ENCODE data around the gene SLC13A4.

SLC13A4 gene

GRCh38 chr7:135714534-135715009 lies 13.4 kb downstream of the SLC13A4 start:
- DNase-seq (ENCODE audit: low spot score): no peak
- Histone ChIP-seq H3K4me3 (ENCODE audit: severe bottlenecking) (no peak overlapping the region), H3K9me3 (ENCODE audit: severe bottlenecking) (no peaks in the 10 kb centered on the region), H3K27ac (ENCODE audit: poor library complexity, severe bottlenecking) (peak overlapping the region; percentile 6), H3K4me1 (ENCODE audit: insufficient read depth, poor library complexity, severe bottlenecking) (peaks cover 20% of the 10 kb centered on the region), H3K36me3 (ENCODE audit: low read depth) (no peaks in the 10 kb centered on the region), H3K27me3 (ENCODE audit: insufficient read depth, poor library complexity, severe bottlenecking) (no peaks in the 10 kb centered on the region)
- peak; percentile 80 for ATAC-seq (ENCODE audit: low read depth)
- TF ChIP-seq, protein P1, sequence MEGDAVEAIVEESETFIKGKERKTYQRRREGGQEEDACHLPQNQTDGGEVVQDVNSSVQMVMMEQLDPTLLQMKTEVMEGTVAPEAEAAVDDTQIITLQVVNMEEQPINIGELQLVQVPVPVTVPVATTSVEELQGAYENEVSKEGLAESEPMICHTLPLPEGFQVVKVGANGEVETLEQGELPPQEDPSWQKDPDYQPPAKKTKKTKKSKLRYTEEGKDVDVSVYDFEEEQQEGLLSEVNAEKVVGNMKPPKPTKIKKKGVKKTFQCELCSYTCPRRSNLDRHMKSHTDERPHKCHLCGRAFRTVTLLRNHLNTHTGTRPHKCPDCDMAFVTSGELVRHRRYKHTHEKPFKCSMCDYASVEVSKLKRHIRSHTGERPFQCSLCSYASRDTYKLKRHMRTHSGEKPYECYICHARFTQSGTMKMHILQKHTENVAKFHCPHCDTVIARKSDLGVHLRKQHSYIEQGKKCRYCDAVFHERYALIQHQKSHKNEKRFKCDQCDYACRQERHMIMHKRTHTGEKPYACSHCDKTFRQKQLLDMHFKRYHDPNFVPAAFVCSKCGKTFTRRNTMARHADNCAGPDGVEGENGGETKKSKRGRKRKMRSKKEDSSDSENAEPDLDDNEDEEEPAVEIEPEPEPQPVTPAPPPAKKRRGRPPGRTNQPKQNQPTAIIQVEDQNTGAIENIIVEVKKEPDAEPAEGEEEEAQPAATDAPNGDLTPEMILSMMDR (IDR thresholded peaks at IDR 0.05; ENCODE audit: poor library complexity, severe bottlenecking): no peak

DNA sequence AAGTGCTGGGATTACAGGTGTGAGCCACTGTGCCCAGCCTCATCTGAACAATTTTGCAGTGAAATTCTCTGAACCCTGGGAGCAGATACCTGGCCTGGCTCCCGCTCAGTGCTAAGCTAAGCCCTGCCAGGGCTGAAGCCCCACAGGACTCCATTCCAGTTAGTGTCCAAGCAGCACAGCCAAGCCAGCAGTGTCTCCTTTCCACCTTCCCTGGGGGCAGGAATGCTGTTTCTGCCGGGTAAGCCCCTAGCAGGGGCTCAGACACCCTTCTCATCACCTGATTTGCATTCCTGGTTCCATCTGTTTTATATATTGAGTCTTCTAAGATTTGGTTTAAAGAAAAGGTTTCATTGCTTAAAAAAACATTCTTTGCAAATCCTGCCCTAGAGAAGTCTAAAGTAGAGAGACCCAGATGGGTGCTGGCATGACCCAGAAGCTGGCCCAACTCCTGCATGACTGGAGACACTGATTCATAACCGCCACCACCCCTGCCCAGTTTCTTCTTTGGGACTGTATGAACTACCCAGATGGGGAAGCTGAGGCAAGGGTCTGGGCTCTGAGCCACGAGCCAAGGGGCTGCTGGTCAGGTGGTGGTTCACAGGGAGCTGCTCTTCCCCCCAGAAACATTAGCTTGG lies 14.0 kb downstream of the SLC13A4 start:
- DNase-seq (ENCODE audit: low spot score) (no peak), ATAC-seq (ENCODE audit: low read depth) (no peak)
- no peak overlapping the region for H3K4me3 ChIP-seq (ENCODE audit: severe bottlenecking)
- peak overlapping the region; percentile 6 for H3K27ac ChIP-seq (ENCODE audit: poor library complexity, severe bottlenecking)
- TF ChIP-seq, protein P1 (IDR thresholded peaks at IDR 0.05; ENCODE audit: poor library complexity, severe bottlenecking): no peak
- no peaks in the 10 kb centered on the region for H3K9me3 ChIP-seq (ENCODE audit: severe bottlenecking)
- no peaks in the 10 kb centered on the region for H3K36me3 ChIP-seq (ENCODE audit: low read depth)
- H3K27me3 ChIP-seq (ENCODE audit: insufficient read depth, poor library complexity, severe bottlenecking): no peaks in the 10 kb centered on the region
- peaks cover 20% of the 10 kb centered on the region for H3K4me1 ChIP-seq (ENCODE audit: insufficient read depth, poor library complexity, severe bottlenecking)

- DNase-seq (ENCODE audit: low spot score) (no peak), ATAC-seq (ENCODE audit: low read depth) (no peak)
- H3K9me3 ChIP-seq (ENCODE audit: severe bottlenecking): no peaks in the 10 kb centered on the region
- no peak overlapping the region for H3K4me3 ChIP-seq (ENCODE audit: severe bottlenecking)
- peaks cover 28% of the 10 kb centered on the region for H3K4me1 ChIP-seq (ENCODE audit: insufficient read depth, poor library complexity, severe bottlenecking)
- TF ChIP-seq, protein P1 (IDR thresholded peaks at IDR 0.05; ENCODE audit: poor library complexity, severe bottlenecking): no peak
- no peaks in the 10 kb centered on the region for H3K27me3 ChIP-seq (ENCODE audit: insufficient read depth, poor library complexity, severe bottlenecking)
- H3K36me3 ChIP-seq (ENCODE audit: low read depth): no peaks in the 10 kb centered on the region
- no peak overlapping the region for H3K27ac ChIP-seq (ENCODE audit: poor library complexity, severe bottlenecking)
These were observed 15.2 kb downstream of the SLC13A4 start for GRCh38 chr7:135712796-135713195.

DNA sequence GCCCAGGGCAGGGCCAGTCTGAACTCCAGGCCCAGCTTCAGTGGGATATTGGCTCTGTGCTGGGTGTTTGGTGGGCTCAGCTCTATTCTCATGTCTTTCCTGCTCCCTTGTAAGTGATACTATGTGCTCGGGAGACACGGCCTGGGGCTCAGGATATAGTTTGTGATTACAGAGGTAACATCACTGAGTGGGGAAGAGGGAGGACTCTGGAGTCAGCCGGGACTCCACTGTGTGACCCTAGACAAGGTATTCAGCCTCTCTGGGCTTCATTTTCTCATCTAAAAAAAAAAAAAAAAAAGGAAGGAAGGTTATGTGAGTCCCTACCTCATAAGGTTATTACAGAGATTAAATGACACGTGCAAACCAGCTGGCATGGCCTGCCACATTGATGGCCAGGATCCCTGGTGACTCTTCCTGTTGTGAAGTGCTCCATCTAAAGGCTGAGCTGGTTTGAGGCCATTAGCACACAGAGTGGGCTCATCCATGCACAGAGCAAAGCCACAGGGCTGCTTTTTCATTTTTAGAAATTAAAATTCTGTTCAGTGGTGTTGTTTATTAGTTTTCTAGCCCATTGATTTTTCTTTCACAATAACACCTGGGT lies 15.7 kb downstream of the SLC13A4 start:
- TF ChIP-seq, protein P1 (IDR thresholded peaks at IDR 0.05; ENCODE audit: poor library complexity, severe bottlenecking): peak; percentile 6
- ATAC-seq (ENCODE audit: low read depth): no peak
- Histone ChIP-seq H3K27me3 (ENCODE audit: insufficient read depth, poor library complexity, severe bottlenecking) (no peaks in the 10 kb centered on the region), H3K4me3 (ENCODE audit: severe bottlenecking) (no peak overlapping the region), H3K36me3 (ENCODE audit: low read depth) (no peaks in the 10 kb centered on the region), H3K9me3 (ENCODE audit: severe bottlenecking) (no peaks in the 10 kb centered on the region), H3K27ac (ENCODE audit: poor library complexity, severe bottlenecking) (no peak overlapping the region), H3K4me1 (ENCODE audit: insufficient read depth, poor library complexity, severe bottlenecking) (peaks cover 33% of the 10 kb centered on the region)
- DNase-seq (ENCODE audit: low spot score): no peak

GRCh38 chr7:135711139-135711469 lies 16.9 kb downstream of the SLC13A4 start:
- no peak for DNase-seq (ENCODE audit: low spot score)
- no peak for ATAC-seq (ENCODE audit: low read depth)
- Histone ChIP-seq H3K9me3 (ENCODE audit: severe bottlenecking) (no peaks in the 10 kb centered on the region), H3K4me3 (ENCODE audit: severe bottlenecking) (no peak overlapping the region), H3K27me3 (ENCODE audit: insufficient read depth, poor library complexity, severe bottlenecking) (no peaks in the 10 kb centered on the region), H3K27ac (ENCODE audit: poor library complexity, severe bottlenecking) (no peak overlapping the region), H3K36me3 (ENCODE audit: low read depth) (no peaks in the 10 kb centered on the region), H3K4me1 (ENCODE audit: insufficient read depth, poor library complexity, severe bottlenecking) (peaks cover 36% of the 10 kb centered on the region)
- TF ChIP-seq, protein P1 (IDR thresholded peaks at IDR 0.05; ENCODE audit: poor library complexity, severe bottlenecking): peak; percentile 41

Data from RWPE2 (cell line).